ENCODE results near the gene YPEL2.
A peak's percentile ranks its signal among the peaks of the same experiment; 100 is the strongest.

The YPEL2 gene

DNA sequence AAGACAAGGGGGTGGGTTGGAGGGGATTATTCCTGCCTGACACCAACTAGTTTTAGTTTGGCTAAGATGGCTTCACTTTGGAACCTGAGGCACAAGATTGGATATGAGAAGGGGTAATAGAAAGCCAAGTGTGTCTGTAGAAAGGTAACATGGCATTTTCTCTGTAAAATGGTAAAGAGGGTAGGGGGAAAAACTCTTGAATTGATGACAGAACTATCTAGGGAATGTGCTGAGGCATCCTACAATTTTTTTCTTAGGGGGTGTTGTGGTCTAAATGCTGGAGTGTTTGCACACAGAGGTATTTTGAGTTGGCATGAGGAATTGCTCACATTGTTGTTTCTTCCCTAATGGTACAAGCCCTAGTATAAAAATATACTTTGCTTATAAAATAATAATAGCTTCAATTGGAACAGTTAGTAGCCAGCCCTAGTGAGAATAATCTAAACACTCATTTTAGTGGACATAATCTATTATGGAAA lies 25.8 kb downstream of the YPEL2 start:
- no peak for DNase-seq

DNA sequence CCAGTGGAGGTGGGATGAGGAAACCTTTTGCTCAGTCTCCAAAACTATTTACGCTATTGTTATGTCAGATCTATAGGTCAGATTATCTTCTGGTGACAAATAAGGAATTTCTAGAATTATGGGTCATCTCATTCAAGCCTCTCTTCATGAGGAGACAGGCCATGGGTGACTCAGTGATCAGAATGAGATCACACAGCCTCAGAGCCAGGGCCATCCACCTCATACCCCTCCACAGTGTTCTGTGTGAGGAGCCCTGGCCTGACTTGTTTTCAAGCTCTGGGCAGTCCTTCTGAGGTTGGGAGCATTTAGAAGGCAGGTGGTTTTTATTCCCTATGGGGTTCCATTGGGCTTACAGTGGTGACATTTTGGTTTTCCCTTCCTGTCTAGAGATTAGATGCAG lies 26.5 kb downstream of the YPEL2 start:
- peak; percentile 36 for DNase-seq

DNA sequence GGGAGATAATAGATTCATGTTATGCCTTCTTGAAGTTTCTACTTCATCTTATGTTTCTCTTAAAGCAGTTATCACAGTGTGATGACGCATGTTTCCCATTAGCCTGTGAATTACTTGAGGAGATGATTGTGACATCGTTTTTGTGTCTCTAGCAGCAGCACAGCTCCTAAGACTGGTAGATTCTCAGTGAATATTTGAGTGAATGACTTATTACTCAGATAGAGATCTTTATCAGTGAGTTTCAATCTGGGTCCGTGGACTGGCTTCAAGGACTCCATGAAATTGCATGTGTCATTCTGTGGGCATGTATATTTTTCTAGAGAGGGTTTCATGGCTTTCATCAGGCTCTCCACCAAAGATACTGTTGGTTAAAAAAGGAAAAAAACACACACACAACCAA lies 29.9 kb downstream of the YPEL2 start:
- peak; percentile 46 for DNase-seq

DNA sequence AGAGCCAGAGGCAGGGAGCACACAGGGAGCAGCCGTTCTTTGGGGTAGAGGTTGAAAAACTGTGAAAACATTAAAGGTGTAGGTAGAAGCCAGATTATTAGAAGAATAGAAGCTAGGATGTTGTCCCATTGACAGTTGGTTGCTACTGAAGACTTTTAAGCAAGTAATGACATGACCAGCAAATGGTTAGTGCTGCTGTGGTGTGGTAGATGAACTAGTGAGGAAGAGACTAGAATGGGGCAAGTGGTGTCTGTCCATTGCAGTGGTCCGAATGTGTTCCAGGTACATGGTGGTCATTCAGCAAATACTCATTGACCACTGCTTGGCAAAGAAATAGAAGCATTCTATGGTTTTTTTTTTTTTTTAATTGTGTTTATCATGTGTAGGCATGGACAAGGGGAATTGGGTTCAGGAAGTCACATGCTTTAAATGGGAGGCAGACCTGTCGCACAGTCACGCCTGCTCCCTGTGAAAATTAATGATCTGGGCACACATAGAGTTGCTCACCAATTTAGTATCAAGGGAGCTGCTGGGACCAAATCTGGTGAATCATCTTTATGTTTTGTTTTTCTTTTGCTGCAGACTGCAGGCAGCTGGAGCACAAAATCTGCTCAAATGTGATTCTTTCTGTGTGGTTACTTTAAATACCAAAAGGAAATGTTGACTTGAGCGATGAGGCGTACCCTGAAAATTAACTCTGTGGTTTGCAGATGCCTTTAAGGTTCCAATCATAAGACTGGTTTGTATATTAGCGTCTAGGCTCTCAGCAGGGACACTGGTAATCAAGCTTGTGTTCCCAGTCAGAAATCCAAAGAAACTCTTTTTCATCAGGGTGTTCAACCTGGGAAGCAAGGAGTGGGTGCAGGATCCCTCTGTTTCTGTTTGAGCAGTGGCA lies 30.7 kb downstream of the YPEL2 start:
- DNase-seq: peak; percentile 48

DNA sequence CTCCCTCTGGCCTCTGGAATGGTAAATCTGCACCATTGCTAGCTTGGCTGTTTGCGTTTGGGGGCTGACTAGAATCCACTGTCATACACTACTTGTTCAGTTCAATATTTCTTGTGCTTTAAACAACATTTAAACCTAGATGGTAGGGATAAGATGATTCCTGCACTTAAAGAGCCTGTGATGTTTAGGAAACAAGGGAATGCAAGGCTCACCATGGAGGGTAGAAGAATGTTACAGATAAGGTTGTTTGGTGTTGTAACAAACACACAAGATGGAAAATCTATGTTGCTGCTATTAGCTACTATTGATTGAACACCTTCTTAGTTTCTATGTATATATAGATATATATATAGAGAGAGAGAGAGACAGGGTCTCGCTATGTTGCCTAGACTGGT lies 31.4 kb downstream of the YPEL2 start:
- no peak for DNase-seq

DNA sequence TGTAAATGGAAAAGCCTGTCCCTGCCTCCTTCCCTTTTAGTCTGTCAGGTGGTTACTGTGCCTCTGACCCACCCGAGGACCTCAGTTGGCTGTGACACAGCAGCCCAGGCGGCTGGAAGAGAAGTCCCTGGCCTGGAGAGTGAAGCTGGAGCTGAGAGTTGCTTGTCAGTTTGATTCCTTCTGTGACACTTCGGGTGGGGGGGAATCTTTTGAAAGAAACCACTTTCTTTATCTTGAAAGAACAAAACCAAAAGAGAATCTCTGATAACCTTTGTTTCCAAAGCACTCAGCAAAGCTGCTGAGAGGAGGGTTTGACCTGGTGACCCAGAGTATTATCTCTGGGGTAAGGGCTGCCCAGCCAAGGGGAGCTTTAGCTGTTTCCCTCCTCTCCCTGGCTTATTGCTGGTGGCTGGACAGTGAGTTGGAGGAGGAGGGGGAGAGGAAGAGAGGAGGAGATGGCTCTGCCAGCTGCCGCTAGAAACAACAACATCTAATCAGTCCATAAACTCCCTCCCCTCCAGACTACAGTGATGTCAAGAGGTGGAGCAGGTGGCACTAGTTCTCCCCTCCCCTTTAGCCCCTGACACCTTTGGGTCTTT lies 34.0 kb downstream of the YPEL2 start:
- no peak for DNase-seq

DNA sequence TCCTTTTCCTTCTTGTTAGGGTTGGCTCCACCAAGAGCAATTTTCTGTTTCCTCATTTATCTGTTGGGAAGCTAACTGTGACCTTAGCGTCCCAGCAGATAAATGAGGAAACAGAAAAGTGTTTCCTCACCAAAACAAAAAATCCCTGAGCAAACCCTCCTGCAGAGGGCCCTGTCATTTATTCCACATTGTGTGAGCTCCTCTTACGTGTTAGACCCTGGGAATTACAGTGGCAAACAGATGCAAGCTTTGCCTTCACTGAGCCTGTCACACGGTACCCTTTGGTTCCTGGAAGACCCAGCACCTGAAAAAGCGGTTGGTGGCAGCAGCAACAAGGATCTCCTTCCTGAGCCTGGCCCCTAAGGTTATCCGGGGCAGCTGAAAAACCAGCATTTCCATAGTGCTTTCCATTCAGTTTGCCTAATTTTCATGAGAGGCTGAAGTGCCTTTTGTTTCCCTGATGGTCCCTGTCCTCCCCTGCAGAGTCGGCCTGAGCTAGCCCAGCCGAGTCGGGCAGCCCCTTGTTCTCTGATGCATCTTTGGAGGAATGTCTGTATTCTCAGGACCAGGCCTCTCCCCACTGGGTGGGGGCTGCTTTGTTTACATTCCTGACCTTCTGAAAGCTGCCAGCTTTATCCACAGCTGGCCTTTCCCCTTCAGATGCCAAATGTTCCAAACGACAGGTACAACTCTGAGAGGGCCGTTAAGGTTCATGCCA lies 34.7 kb downstream of the YPEL2 start:
- no peak for DNase-seq

DNA sequence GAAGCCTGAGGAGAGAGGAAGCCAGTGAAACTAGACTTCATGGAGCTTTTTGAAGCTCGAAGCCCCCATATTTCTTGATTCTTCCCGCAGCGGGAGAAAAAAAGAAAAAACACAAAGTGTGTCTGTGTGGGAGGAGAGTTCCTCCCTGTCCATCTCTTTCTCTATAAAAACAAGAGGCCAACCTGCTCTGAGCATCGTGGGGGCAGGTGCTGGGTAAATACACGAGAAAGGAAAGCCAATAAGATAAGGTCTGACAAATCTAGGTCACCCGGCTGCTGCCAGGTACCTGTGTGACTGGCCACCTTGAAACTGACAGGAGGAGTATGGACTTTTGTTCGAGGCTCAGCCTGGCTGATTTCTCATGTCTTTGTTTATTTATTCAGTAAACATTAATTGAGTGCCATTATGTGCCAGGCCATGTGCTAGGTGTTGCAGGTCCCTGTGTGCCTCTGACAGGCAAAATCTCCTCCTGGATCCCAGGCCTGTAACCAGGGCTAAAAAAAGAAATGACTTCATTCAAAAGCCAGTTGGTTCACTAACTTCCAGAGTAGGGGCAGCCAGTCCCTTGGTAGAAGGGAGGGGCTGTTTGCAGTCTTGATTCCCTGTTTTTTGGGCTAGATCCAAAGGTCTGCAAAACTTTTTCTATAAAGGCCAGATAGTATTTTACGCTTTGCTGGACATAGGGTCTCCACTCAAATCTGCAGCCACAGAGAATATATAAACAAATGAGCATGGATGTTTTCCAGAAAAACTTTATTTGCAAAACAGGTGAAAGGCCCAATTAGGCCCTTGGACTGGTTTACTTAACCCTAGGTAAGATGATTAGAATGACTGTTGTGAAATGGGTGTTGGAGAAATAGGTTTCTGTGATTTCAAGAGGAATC lies 35.6 kb downstream of the YPEL2 start:
- DNase-seq: no peak

DNA sequence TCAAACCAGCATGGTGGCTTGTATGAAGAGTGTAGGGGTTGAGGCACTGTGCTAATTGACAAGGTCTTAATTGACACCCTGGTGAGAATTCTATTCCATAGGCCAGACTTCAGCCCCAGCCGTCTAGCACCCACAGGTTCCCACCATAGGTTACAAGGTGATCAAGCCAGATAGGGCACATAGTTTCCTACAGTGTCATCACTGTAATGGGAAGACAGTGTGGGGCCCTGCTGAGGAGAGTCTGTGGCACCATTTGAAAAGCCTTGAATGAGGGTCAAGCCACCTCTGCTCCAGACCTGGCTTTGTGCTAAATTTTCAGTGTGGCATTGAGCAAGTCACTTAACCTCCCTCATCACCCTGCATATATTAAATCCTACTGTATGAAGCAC lies 36.2 kb downstream of the YPEL2 start:
- DNase-seq: no peak

DNA sequence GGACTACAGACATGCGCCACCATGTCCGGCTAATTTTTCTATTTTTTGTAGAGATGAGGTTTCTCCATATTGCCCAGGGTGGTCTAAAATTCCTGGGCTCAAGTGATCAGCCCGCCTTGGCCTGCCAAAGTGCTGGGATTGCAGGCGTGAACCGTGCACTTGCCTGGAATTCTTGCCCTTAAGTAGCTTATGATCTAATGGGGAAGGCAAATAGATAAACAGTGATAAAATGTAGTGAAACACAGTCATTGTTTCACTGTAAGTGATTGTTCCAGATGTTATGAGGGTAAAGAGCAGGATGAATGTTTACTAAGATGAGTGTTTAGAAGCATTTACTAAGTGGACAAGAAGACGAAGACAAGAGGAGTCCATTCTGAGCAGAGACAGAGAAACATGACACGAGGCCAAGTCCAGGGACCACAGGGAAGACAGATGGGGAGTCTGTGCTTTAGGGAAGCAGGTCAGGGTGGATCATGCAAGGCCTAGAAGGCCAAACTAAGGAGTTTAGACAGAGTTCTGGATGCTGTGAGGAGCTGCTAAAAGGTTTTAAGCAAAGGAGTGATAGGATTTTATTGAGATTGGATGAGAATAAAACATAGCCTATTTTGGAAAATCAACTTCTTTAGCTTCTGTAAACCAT lies 36.9 kb downstream of the YPEL2 start:
- no peak for DNase-seq

DNA sequence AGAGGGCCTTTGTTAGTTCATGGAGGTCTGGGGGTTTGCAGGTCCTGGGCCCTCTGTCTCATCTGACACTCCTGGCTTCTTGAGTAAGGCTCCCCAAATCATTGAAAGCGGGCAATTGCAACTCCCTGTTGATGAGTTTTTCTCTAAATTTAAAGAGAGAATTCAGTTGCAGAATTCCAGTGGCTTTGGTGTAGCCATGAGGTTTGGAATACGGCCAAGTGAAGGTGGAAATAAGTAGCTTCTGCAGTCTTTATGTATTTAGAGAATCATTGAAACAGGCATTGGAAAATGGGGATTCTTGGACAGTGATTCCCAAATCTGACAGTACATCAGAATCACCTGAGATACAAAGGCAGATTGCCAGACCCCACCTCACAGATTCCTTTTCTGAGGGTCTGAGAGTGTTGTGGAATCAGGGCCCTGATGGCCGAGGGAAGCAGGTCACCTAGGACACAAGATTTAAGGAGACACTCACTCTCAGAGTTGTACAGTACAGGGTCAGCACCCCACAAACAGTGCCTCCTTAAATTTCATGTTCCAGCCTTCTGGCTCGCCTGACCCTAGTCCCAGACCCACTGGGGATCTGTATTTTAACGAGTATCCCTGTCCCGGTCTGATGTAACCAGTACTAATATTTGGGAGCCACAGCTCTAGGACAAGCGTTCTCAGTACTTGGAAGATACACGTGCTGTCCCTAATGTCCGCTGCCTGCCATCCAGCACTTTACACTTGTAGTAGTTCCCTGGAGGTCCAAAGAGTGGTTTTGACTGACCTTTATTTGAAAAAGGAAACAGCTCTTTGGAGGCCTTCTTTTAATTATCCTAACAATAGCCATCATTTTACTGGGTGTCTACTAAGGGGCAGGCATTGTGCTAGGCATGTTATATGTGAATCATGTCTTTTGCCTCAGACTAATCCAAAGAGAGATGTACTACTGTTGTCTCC lies 37.8 kb downstream of the YPEL2 start:
- DNase-seq: no peak

DNA sequence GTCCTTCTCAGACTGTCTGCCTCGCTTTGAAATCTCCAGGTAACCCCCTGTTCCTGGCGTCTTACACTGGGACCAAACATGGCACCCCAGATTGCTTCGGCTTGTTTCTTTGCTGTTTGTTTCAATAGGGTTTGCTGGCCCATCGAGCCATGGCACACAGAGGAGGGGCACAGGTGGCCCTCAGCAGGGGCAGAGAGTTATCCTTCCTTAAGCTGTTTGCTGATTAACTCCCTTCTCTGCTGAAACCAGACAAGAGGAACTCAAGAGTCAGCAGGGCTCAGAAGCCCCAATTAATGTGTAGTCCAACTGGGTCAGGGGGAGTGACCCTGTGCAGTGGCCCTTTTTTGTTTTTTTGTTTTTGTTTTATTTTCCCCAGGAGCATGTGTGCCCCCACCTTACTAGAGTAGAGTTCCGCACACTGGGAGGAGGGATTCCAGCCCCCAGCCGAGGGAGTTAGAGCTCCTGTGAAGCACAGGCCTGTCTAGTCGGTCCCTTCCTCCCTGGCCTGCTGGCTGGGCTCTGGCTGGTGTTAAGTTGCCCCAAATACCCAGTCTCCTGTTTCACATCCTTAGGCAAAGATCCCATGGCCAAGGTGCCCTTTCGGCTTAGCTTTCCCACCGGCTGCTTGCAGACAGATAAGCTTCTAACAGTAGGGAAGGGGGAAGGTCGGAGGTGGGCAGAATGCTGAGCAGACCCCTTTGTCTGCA lies 39.3 kb downstream of the YPEL2 start:
- DNase-seq: no peak

DNA sequence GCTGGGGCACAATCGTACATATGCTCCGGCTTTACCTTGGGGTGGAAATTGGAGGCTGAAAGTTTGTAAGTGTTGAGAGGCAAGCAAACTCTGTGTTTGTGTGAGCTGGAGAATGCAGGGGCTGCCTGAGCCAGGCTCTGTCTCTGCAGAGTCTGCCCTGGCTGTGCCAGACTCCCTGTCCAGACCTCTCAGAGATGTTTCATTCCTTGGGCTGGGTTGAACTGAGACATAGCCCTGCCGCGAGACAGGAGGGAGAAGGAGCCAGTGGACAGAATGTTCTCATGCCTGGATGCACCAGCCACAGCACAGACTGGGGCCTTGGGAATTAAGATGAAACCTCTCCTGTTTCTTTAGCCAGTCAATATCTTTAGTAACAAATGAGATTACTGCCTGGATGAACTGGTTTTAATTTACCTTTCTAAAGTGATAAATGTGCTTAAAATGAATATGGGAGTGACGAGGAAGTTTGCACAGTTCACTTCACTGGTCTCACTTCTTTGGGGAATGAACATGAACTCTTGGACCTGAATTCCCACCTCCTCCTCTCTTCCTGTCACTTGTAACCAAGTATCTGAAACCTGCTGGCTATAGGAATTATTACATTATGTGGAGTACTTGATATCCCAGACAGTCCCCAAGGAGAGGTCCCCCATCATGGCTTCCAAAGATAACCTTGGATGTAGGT lies 40.1 kb downstream of the YPEL2 start:
- no peak for DNase-seq

DNA sequence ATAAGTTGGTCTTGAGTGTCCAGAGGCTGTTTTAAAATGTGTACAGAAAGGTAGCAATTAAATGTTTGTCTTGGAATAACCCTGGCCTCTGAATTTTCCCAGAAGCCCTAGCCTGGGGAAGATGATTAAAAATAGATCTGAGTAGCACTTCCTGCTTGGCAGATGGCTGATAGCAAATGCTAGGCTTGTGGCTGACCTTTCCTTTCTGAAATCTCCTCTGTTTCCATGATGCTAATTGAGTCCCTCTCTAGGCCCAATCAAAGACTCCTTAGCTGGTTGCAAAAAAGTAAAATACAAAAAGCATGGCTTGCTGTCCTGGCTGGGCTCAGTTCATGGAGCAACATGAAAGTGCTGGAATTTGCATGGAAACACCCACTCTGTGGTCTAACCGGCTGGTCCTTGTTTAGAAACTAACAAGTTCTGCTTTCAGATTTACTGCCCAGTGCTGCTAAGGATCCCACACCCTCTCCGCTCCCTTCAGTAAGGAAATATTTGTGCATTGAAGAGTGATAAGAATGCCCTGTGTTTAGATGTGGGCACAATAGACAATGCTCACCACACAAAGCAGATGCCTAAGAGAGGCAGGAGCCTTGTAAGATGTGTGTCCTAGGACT lies 40.8 kb downstream of the YPEL2 start:
- no peak for DNase-seq

DNA sequence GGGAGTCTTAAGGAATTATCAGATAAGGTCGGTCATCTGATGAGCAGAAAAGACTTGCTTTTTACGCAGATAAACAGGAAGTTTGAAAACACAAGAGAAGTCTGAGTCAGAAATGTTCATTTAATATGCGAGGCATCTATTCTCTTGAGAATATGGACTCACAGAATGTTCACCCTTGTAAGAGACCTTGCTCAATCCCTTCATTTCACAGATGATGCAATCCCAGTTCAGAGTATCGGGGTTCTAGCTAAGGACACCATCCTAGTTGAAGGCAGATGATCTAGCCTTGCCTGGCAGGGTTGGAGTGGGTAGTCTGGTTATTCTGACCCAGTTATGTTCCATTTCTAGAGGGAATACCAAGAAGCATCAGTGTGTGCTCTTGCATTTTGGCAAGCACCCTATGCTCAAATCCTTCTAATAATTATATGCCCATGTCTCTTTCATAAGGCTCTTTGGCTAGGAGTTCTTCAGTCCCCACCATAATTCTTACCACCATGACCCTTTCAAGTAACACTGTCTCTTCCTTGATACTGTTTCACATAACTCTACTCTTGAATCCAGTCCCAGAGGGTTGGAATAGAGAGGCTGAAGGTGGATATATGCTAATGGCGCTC lies 42.5 kb downstream of the YPEL2 start:
- DNase-seq: no peak

DNA sequence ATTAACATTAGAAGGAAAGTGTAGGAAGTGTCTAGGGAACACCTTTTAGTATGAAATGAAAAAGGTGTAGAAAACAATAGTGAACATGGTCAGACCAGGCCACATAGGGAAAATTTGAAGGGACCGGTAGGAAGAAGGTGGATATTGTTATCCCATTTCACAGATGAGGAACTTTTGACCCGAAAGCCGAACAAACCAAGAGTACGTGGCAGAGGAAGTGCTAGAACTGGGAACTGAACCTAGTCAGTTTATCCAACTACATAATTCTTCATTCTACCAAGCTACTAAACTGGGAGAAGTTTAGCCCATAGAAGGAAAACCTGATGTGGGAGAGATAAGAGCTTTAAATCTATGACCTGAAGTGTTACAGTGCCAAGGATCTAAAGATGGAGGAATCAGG lies 43.2 kb downstream of the YPEL2 start:
- DNase-seq: no peak

DNA sequence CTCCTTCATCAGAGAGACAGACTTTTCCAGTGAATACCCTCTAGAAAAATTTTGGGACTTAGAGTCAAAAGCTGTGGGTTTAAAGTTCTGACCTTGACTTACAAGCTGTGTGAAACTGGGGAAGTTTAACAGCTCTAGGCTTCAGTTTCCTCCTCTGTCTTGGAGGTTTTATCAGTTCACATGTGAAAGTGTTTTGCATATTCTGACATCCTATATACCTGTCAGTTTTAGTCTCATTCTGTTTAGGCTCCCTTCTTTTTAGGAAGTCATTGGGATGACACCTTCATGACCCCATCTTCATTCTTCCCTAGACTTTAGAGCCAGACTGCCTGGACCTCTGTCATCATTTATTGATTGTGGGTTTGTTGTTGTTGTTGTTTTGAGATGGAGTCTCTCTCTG lies 44.4 kb downstream of the YPEL2 start:
- DNase-seq: no peak

DNA sequence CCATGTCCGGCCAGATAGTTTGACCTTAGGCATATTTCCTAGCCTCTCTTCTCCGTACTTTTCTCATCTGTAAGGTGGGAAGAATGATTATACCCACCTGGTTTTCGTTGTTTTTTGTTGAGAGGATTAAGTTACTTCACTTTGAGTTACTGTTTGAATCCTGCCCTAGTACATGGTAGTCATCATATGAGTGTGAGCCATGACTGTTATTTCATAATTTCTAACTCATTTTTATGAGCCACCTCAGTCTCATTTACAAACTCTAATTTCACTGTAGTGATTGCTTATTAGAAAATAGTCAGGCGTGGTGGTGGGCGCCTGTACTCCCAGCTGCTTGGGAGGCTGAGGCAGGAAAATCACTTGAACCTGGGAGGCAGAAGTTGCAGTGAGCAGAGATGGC lies 45.1 kb downstream of the YPEL2 start:
- DNase-seq: no peak

DNA sequence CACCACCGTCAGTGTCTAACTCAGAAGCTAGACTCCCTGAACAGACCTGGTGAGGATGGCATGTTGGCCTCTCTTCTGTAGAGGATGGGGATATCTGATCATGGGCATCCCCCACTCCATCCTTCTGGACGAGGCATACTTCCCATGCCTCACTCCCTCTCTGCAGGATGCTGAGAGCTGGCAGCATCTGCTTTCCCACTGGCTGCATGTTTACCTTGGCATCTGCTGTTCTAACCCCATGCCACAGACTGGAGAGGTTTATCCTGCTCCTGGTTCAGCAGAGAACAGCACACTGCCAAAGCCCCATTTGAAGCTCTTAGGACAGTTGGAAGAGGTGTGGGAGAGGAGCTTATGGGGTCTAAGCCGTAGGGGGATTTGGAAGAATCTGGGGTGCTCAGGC lies 46.0 kb downstream of the YPEL2 start:
- DNase-seq: no peak
